Measurements from ENCODE around the gene MYT1. TPM values are rescaled to one million over a fixed set of nuclear protein-coding genes. Genes with fewer than 3 reads are reported as not detected.

Gene MYT1
- total and polyA plus RNA-seq, 2 experiments from 2014 or later = 0.03 to 0.06 TPM

DNA sequence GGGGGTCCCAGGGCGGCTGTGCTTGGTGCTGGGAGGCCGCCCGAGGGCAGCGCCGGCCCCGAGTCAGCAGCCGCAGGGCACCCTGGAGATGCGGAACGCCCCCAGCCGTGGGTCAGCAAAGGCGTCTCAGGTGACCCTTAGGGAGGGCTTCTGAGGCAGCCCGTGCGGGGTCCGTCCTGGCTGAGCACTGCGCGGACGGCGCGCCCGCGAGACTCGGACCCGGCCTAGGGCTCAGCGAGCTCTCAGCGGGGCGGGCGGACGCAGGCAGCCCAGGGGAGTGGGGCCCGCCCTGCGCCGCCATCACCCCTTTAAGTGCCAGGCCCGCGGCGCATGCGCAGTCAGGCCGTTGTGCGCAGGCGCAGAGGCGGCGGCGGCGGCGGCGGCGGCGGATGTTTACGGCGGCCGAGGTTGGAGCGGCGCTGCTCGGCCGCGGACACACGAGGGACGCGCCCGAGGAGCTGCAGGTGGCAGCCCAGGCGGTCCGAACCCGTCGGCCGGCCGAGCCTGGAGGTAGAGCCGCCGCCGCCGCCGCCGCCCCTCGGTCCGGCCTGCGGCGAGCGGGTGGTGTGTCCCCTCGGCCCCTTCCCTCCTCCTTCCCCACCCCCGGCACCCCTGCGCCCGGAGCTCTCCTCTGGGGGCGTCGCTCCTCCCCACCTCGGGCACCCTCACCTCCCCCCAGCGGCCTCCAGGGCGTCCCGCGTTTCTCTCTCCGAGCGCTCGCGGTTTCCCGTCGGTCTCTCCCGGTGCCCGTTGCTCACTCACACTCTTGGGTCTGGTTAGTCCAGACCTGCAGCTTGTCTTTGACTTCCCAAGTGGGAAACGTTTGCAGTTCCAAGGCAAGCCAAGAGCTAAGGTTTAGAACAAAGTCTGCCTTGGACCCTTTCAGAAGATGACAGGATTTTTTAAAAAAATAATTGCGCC is 91.4 kb downstream of the MYT1 start, which contains the start of gene PCMTD2:
TSS of gene PCMTD2 (plus strand) at position 388 of the 921 bp plus-strand sequence. CDS start 4,218 bp downstream, outside the sequence.
- Histone ChIP-seq H3K79me2 (peaks cover 48% of the 10 kb centered on the region), H3K4me1 (ENCODE audit: insufficient read depth) (peaks cover 24% of the 10 kb centered on the region), H3K27ac (peak within 1 kb of the TSS; percentile 98), H3K27me3 (no peaks in the 10 kb centered on the region), H2AFZ (peak within 1 kb of the TSS; percentile 93), H3K9me2 (replicated peaks; ENCODE audit: insufficient read depth) (no peaks in the 10 kb centered on the region), H3K36me3 (replicated peaks; ENCODE audit: insufficient read depth, low read depth) (no peaks in the 10 kb centered on the region), H3K9me3 (ENCODE audit: low read depth) (no peaks in the 10 kb centered on the region), H3K4me2 (peak within 1 kb of the TSS; percentile 96), H3K4me3 (peak within 1 kb of the TSS; percentile 98), H4K20me1 (ENCODE audit: insufficient read depth, poor library complexity, severe bottlenecking) (no peaks in the 10 kb centered on the region)
- TF ChIP-seq EZH2phosphoT487 (IDR thresholded peaks at IDR 0.05; ENCODE audit: low read depth, severe bottlenecking, unreplicated experiment) = no peak
- TF ChIP-seq, protein P1, sequence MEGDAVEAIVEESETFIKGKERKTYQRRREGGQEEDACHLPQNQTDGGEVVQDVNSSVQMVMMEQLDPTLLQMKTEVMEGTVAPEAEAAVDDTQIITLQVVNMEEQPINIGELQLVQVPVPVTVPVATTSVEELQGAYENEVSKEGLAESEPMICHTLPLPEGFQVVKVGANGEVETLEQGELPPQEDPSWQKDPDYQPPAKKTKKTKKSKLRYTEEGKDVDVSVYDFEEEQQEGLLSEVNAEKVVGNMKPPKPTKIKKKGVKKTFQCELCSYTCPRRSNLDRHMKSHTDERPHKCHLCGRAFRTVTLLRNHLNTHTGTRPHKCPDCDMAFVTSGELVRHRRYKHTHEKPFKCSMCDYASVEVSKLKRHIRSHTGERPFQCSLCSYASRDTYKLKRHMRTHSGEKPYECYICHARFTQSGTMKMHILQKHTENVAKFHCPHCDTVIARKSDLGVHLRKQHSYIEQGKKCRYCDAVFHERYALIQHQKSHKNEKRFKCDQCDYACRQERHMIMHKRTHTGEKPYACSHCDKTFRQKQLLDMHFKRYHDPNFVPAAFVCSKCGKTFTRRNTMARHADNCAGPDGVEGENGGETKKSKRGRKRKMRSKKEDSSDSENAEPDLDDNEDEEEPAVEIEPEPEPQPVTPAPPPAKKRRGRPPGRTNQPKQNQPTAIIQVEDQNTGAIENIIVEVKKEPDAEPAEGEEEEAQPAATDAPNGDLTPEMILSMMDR (IDR thresholded peaks at IDR 0.05; ENCODE audit: poor library complexity) = peak; percentile 8
- TF ChIP-seq EZH2 (IDR thresholded peaks at IDR 0.05; ENCODE audit: borderline replicate concordance) = no peak
- DNase-seq (ENCODE audit: low spot score) = peak; percentile 94
- WGBS (ENCODE audit: low lambda C conversion rate, missing lambda C conversion rate) = 4% methylated on average over 45 of the region's 96 CpGs

- H3K27me3 ChIP-seq = no peaks in the 10 kb centered on the region
- H2AFZ ChIP-seq = peak overlapping the region; percentile 72
- no peaks in the 10 kb centered on the region for H4K20me1 ChIP-seq (ENCODE audit: insufficient read depth, poor library complexity, severe bottlenecking)
- peak overlapping the region; percentile 98 for H3K27ac ChIP-seq
- no peaks in the 10 kb centered on the region for H3K9me2 ChIP-seq (replicated peaks; ENCODE audit: insufficient read depth)
- peak overlapping the region; percentile 98 for H3K4me3 ChIP-seq
- 23% methylated on average over 15 of the region's 15 CpGs for WGBS (ENCODE audit: low lambda C conversion rate, missing lambda C conversion rate)
- H3K36me3 ChIP-seq (replicated peaks; ENCODE audit: insufficient read depth, low read depth) = no peaks in the 10 kb centered on the region
- DNase-seq (ENCODE audit: low spot score) = no peak
- peaks cover 29% of the 10 kb centered on the region for H3K4me1 ChIP-seq (ENCODE audit: insufficient read depth)
- TF ChIP-seq, protein P1 (IDR thresholded peaks at IDR 0.05; ENCODE audit: poor library complexity) = no peak
- no peak for TF ChIP-seq EZH2 (IDR thresholded peaks at IDR 0.05; ENCODE audit: borderline replicate concordance)
- TF ChIP-seq EZH2phosphoT487 (IDR thresholded peaks at IDR 0.05; ENCODE audit: low read depth, severe bottlenecking, unreplicated experiment) = no peak
- peak overlapping the region; percentile 96 for H3K4me2 ChIP-seq
- peaks cover 48% of the 10 kb centered on the region for H3K79me2 ChIP-seq
- H3K9me3 ChIP-seq (ENCODE audit: low read depth) = no peaks in the 10 kb centered on the region
These were observed 92.2 kb downstream of the MYT1 start for GRCh38 chr20:64256282-64256935.

- Histone ChIP-seq H4K20me1 (ENCODE audit: insufficient read depth, poor library complexity, severe bottlenecking) (no peaks in the 10 kb centered on the region), H3K36me3 (replicated peaks; ENCODE audit: insufficient read depth, low read depth) (no peaks in the 10 kb centered on the region), H3K9me3 (ENCODE audit: low read depth) (no peaks in the 10 kb centered on the region), H2AFZ (no peak overlapping the region), H3K4me2 (peak overlapping the region; percentile 96), H3K27me3 (no peaks in the 10 kb centered on the region), H3K4me3 (no peak overlapping the region), H3K79me2 (peaks cover 53% of the 10 kb centered on the region), H3K9me2 (replicated peaks; ENCODE audit: insufficient read depth) (no peaks in the 10 kb centered on the region), H3K27ac (peak overlapping the region; percentile 98), H3K4me1 (ENCODE audit: insufficient read depth) (peaks cover 35% of the 10 kb centered on the region)
- no peak for TF ChIP-seq EZH2phosphoT487 (IDR thresholded peaks at IDR 0.05; ENCODE audit: low read depth, severe bottlenecking, unreplicated experiment)
- TF ChIP-seq EZH2 (IDR thresholded peaks at IDR 0.05; ENCODE audit: borderline replicate concordance) = no peak
- no peak for DNase-seq (ENCODE audit: low spot score)
- WGBS (ENCODE audit: low lambda C conversion rate, missing lambda C conversion rate) = 92% methylated on average over 13 of the region's 13 CpGs
These were observed 93.0 kb downstream of the MYT1 start for GRCh38 chr20:64257107-64257757.

Measured in hepatocyte (in vitro differentiated cells).